Measurements from ENCODE around the gene NFATC1. TPM values are rescaled to one million over a fixed set of nuclear protein-coding genes. Genes with fewer than 3 reads are reported as not detected.

Gene NFATC1
- total and polyA plus RNA-seq, 2 donors from 2014 or later, result 4.3 to 17.2 TPM

DNA sequence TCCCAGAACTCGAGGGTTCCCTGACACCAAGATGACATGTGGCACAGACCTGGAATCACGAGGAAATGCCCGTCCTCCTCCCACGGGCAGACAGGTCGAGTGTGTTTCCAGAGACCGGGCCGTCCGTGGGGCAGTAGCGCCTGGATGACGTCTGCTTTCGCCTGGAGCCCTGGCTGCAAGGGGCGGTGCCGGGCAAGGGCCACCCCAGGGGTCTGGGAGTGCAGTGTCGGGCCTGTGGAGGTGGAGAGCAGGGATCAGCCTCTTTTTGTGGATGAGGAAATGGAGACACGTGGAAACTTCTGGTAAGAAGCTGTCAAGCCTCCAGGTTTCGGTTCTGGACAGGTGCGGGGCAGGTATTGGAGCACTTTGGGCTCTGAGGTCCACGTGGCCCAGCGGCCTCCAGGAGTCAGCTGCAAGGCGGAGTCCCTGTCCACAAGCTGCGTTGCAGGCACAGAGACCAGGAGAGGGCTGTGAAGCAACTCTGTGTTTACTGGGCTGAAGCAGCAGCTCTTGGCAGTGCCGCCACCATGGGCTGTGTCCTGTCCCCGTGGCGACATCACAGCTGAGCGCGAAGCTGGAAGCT lies 25.6 kb downstream of the NFATC1 start:
- Histone ChIP-seq H3K27ac (ENCODE audit: low read depth in 2 of 2, low read length in 2 of 2) (no peak overlapping the region), H3K36me3 (ENCODE audit: control insufficient read depth in 2 of 3, insufficient read depth in 3 of 3, low read length in 3 of 3) (no peaks in the 10 kb centered on the region), H3K9me3 (ENCODE audit: control insufficient read depth in 2 of 3, insufficient read depth in 1 of 3, low read length in 3 of 3) (no peaks in the 10 kb centered on the region), H3K4me3 (ENCODE audit: low read length in 3 of 3) (no peak overlapping the region), H3K4me1 (ENCODE audit: control insufficient read depth in 2 of 3, insufficient read depth in 2 of 3, low read depth in 1 of 3, low read length in 3 of 3) (no peaks in the 10 kb centered on the region), H3K9ac (ENCODE audit: low read length in 3 of 3) (no peak overlapping the region), H3K27me3 (ENCODE audit: control insufficient read depth, insufficient read depth, low read length) (no peaks in the 10 kb centered on the region)
- peak in 1 of 5 donors; percentile 65 for DNase-seq
- intact Hi-C loops (cut with DNase I), result no loop called here
- TF ChIP-seq, protein P1, sequence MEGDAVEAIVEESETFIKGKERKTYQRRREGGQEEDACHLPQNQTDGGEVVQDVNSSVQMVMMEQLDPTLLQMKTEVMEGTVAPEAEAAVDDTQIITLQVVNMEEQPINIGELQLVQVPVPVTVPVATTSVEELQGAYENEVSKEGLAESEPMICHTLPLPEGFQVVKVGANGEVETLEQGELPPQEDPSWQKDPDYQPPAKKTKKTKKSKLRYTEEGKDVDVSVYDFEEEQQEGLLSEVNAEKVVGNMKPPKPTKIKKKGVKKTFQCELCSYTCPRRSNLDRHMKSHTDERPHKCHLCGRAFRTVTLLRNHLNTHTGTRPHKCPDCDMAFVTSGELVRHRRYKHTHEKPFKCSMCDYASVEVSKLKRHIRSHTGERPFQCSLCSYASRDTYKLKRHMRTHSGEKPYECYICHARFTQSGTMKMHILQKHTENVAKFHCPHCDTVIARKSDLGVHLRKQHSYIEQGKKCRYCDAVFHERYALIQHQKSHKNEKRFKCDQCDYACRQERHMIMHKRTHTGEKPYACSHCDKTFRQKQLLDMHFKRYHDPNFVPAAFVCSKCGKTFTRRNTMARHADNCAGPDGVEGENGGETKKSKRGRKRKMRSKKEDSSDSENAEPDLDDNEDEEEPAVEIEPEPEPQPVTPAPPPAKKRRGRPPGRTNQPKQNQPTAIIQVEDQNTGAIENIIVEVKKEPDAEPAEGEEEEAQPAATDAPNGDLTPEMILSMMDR (IDR thresholded peaks at IDR 0.05; ENCODE audit: borderline replicate concordance, extremely low read depth, insufficient read depth), result no peak
- FAIRE-seq, result no peak

DNA sequence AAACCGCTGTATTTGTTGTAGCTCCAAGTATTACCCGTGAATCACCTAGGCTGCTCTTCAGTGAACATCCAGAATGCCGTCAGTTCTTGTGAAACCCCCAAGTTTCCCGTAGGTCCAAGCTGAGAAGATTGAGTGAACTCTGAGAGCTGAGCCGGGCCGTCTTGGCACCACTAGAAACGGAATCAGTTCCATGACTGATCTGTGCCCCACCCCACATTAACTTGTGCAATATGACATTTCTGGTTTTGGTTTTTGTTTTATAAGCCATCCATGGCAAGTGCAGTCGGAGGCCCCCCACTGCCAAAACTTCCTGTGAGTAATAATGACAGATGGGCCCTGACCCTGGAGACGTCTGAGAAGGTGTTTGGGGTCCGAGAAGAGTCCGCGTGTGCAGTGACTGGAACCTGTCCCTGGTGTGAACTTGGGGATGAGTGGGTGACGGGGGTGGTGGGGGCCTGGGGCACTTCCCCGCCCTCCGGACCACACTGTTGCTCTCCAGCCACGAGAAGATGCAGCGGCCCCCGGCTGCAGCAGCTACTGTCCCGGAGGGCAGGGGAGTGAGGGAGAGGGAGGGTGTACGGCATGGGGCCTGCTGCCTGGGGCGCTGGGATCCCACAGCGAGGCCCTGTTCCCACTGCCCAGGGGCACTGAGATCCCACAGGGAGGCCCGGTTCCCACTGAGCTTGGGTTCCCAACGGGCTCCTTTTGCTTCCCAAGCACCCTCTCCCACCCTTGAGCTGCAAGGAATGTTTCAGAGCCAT lies 26.5 kb downstream of the NFATC1 start:
- no peaks in the 10 kb centered on the region for H3K4me1 ChIP-seq (ENCODE audit: control insufficient read depth in 2 of 3, insufficient read depth in 2 of 3, low read depth in 1 of 3, low read length in 3 of 3)
- H3K27ac ChIP-seq (ENCODE audit: low read depth in 2 of 2, low read length in 2 of 2), result no peak overlapping the region
- FAIRE-seq, result no peak
- no peak overlapping the region for H3K9ac ChIP-seq (ENCODE audit: low read length in 3 of 3)
- no peaks in the 10 kb centered on the region for H3K36me3 ChIP-seq (ENCODE audit: control insufficient read depth in 2 of 3, insufficient read depth in 3 of 3, low read length in 3 of 3)
- H3K27me3 ChIP-seq (ENCODE audit: control insufficient read depth, insufficient read depth, low read length), result no peaks in the 10 kb centered on the region
- TF ChIP-seq, protein P1 (IDR thresholded peaks at IDR 0.05; ENCODE audit: borderline replicate concordance, extremely low read depth, insufficient read depth), result no peak
- intact Hi-C loops (cut with DNase I), result no loop called here
- peak in 1 of 5 donors; percentile 67 for DNase-seq
- no peak overlapping the region for H3K4me3 ChIP-seq (ENCODE audit: low read length in 3 of 3)
- no peaks in the 10 kb centered on the region for H3K9me3 ChIP-seq (ENCODE audit: control insufficient read depth in 2 of 3, insufficient read depth in 1 of 3, low read length in 3 of 3)

DNA sequence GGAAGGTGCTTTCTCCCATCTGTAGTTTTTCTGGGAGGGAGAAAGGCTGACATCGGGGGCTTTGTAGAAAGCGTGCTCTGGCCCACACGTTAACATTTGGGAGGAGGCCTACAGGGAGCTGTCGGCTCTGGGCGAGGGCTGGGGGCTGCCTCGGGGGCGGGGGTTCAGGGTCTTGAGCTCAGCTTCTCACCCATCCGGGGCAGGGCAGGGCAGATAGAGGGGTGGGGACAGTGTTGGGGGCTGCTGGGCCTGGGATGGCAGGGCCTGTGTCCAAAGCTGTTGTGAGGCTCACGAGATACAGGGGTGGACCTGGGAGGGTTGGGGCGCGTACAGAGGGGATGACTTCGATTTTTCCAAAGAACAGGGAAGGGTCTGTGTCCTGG lies 27.0 kb downstream of the NFATC1 start:
- no peaks in the 10 kb centered on the region for H3K36me3 ChIP-seq (ENCODE audit: control insufficient read depth in 2 of 3, insufficient read depth in 3 of 3, low read length in 3 of 3)
- TF ChIP-seq, protein P1 (IDR thresholded peaks at IDR 0.05; ENCODE audit: borderline replicate concordance, extremely low read depth, insufficient read depth), result no peak

More for the DNA sequence above, 27.0 kb downstream of the NFATC1 start:
- intact Hi-C loops (cut with DNase I), result no loop called here
- no peak overlapping the region for H3K27ac ChIP-seq (ENCODE audit: low read depth in 2 of 2, low read length in 2 of 2)
- H3K9ac ChIP-seq (ENCODE audit: low read length in 3 of 3), result no peak overlapping the region
- FAIRE-seq (no peak), DNase-seq (peak in 1 of 5 donors; percentile 51)
- H3K4me3 ChIP-seq (ENCODE audit: low read length in 3 of 3), result no peak overlapping the region
- no peaks in the 10 kb centered on the region for H3K4me1 ChIP-seq (ENCODE audit: control insufficient read depth in 2 of 3, insufficient read depth in 2 of 3, low read depth in 1 of 3, low read length in 3 of 3)
- H3K27me3 ChIP-seq (ENCODE audit: control insufficient read depth, insufficient read depth, low read length), result no peaks in the 10 kb centered on the region
- H3K9me3 ChIP-seq (ENCODE audit: control insufficient read depth in 2 of 3, insufficient read depth in 1 of 3, low read length in 3 of 3), result no peaks in the 10 kb centered on the region

Data from kidney (tissue), 14 donors.